ENCODE results near the gene NME8. TPM values are rescaled to one million over a fixed set of nuclear protein-coding genes. Genes with fewer than 3 reads are reported as not detected.

The NME8 gene
- polyA plus RNA-seq, 4 donors, result 0.20 TPM; not detected in 3

GRCh38 chr7:37930226-37930948, 82.0 kb downstream of the NME8 start:
- no peak for DNase-seq (ENCODE audit: low read depth in 4 of 4, low spot score in 3 of 4)

DNA sequence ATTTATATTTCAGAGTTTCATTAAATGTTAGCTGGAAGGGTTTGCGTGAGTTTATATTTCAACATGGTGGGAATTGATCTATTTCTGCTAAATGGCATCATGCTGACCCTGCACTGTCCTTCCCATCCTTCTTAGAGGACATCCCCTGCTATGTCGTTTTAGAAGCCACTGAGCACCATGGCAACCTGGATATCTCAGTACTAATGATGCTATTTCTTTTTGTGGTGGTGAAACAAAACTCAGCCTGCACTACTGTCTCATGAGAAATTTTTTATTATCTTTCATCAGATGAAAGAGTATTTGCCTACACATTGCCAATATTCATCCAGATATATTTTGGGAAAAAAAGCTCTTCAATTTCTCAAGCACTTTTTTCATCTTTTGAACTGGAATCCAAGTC, 84.1 kb downstream of the NME8 start:
- DNase-seq (ENCODE audit: low read depth in 4 of 4, low spot score in 3 of 4), result no peak

DNA sequence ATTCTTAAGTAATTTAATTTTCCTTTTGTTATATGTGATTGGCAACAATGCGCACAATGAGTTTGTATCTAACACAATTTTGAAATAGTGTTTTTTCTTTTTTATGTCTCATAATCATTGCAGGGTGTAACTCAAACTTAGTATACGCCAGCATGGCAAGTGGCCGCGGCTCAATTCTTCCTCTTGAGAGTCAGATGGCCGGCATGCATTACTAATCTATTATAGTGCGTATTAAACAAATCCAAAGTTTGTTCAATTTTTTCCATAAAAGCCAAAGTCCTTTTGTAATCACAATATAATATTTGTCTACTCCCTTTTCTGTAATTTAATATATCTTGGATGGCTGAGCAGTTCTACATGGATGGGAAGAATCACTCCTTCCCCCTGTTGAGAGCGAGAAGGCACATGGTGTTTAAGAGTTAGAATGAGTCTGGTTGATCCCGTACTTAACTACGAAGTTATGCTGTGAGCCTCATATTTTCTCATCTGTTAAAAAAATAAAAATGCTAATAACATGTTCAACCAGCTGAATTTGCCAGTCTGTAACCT, 84.7 kb downstream of the NME8 start:
- no peak for DNase-seq (ENCODE audit: low read depth in 4 of 4, low spot score in 3 of 4)

DNA sequence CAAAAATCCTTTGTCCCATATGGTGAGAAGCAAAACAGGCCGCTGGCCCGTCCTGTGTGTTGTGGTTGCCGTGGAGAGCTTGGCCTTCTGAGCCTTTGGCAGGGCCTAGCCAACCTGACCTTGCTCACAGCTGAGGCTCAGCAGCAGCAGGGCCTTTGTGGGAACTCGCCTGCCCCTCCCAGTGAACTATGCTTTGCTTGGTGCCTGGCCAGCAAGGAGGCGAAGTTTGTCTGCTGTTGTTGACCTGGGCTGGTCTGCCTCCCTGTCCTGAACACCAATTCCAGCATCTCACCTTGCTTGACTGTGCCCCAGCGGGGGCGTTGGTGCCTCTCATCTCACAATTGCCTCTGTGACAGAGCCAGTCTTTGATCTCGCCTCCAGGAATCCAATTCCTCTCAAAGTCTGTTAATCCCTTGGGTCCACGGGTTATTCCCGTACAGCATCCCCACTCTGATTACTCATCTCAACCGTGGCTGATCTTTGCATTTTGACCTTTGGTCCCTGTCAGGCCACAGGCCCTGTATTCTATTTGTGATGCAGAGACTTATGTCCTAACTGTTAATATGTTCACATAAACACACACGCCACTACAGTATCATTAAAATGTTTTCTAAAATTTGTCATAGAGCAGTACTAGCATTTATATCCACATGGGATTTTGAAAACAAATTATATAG, 94.7 kb downstream of the NME8 start:
- no peak for DNase-seq (ENCODE audit: low read depth in 4 of 4, low spot score in 3 of 4)

- DNase-seq (ENCODE audit: low read depth in 4 of 4, low spot score in 3 of 4), result no peak
These were observed 95.7 kb downstream of the NME8 start for GRCh38 chr7:37943905-37944736.

DNA sequence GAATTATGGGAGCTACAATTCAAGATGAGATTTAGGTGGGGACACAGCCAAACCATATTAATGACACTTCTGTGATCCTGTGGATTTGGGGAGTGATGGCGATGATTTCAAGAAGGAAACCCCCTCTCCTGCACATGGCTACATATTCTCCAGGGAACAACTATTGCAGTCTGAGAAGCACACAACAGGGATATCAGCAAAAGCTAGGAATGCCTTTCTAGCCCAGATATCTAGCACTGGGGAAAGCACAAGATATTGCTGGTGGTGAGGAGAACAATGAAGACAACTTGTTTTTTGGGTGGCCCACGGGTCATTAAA, 96.3 kb downstream of the NME8 start:
- no peak for DNase-seq (ENCODE audit: low read depth in 4 of 4, low spot score in 3 of 4)

- no peak for DNase-seq (ENCODE audit: low read depth in 4 of 4, low spot score in 3 of 4)
These were observed 96.9 kb downstream of the NME8 start for GRCh38 chr7:37945336-37945735.

GRCh38 chr7:37947138-37947940, 98.9 kb downstream of the NME8 start:
- DNase-seq (ENCODE audit: low read depth in 4 of 4, low spot score in 3 of 4), result no peak

DNA sequence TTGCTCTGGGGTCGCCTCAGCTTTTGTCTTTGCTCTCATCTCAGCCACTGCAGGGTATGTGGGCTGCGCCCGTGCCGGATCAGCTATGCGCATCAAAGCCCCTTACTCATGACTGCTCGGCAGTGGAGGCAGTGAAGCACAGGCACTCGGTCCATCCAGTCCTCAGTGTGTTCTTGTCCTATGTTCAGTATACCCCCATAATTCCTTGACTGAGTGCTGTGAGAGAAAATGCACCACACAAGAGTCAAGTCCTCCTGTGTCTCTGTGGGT, 99.5 kb downstream of the NME8 start:
- no peak for DNase-seq (ENCODE audit: low read depth in 4 of 4, low spot score in 3 of 4)

Other genes with a start within 250 kb of the NME8 start
- gene GPR141, start 164.8 kb upstream of the NME8 start, polyA plus RNA-seq (ENCODE audit: insufficient read length in 4 of 4), result under 1 TPM; 0.22 to 0.49 (median 0.34) TPM
- gene SFRP4, start 68.2 kb downstream of the NME8 start, polyA plus RNA-seq (ENCODE audit: insufficient read length in 4 of 4), result 10 to 100 TPM in 1 of 4 donors, 1 to 10 TPM in 3; 1.8 to 87.3 (median 4.3) TPM
- 10 to 100 TPM in 3 of 4 donors, 1 to 10 TPM in 1; 9.2 to 22.2 (median 15.8) TPM for gene EPDR1, start 72.0 kb downstream of the NME8 start, polyA plus RNA-seq (ENCODE audit: insufficient read length in 4 of 4)